Neural progenitor cell (in vitro differentiated cells): Measurements from ENCODE around the gene SCYL3. TPM values are rescaled to one million over a fixed set of nuclear protein-coding genes. Genes with fewer than 3 reads are reported as not detected.
"Not testable (repeated sequence)": the region's sequence is repeated elsewhere in the genome, so short reads cannot be mapped to it uniquely, and the experiment has no call there.

Experiments
- DNase-seq: peaks from one replicate; pipeline ENCODE4 v3.0.0-alpha.2; 2016; ENCODE audit warnings: low spot score
- H2AFZ ChIP-seq: fragments of 200-600 bp; sonication (generic); replicated peaks from 2 replicates; pipeline ENCODE4 v1.6.1; 2016; ENCODE audit warnings: antibody characterized with exemption
- H3F3A ChIP-seq: fragments of 200-600 bp; sonication (generic); 2 replicates; pipeline ENCODE4 v1.6.1; 2016; ENCODE audit warnings: antibody characterized with exemption, low read depth
- H3K27ac ChIP-seq: fragments of 200-600 bp; sonication (generic); 2 replicates; pipeline ENCODE4 v1.5.1; 2016; ENCODE audit warnings: mild to moderate bottlenecking
- H3K27me3 ChIP-seq: fragments of 200-600 bp; sonication (generic); 2 replicates; pipeline ENCODE4 v1.6.1; 2016; ENCODE audit warnings: mild to moderate bottlenecking, moderate library complexity
- H3K36me3 ChIP-seq: fragments of 200-600 bp; sonication (generic); 2 replicates; pipeline ENCODE4 v1.5.1; 2016
- H3K4me1 ChIP-seq: fragments of 200-600 bp; sonication (generic); 2 replicates; pipeline ENCODE4 v1.6.1; 2016; ENCODE audit warnings: mixed run types
- H3K4me2 ChIP-seq: fragments of 200-600 bp; sonication (generic); 2 replicates; pipeline ENCODE4 v1.6.1; 2016
- H3K4me3 ChIP-seq: fragments of 200-600 bp; sonication (generic); 2 replicates; pipeline ENCODE4 v1.5.1; 2016
- H3K79me2 ChIP-seq: fragments of 200-600 bp; sonication (generic); 2 replicates; pipeline ENCODE4 v1.6.1; 2016; ENCODE audit warnings: low read depth
- H3K9ac ChIP-seq: fragments of 200-600 bp; sonication (generic); 2 replicates; pipeline ENCODE4 v1.6.1; 2016
- H3K9me3 ChIP-seq: fragments of 200-600 bp; sonication (generic); 2 replicates; pipeline ENCODE4 v1.5.1; 2016; ENCODE audit warnings: low read depth
- H4K20me1 ChIP-seq: fragments of 200-600 bp; sonication (generic); 2 replicates; pipeline ENCODE4 v1.6.1; 2016; ENCODE audit warnings: low read depth
- H3K27ac Mint-ChIP-seq: 3 replicates; pipeline ENCODE4 v1.8.0; 2021; ENCODE audit warnings: mixed read lengths
- H3K27me3 Mint-ChIP-seq: 2 replicates; pipeline ENCODE4 v1.8.0; 2022; ENCODE audit warnings: low read depth, mild to moderate bottlenecking, inconsistent platforms, moderate library complexity, mixed read lengths; ENCODE audit not compliant: insufficient read depth
- H3K36me3 Mint-ChIP-seq: 3 replicates; pipeline ENCODE4 v1.8.0; 2021; ENCODE audit warnings: mixed read lengths
- H3K4me1 Mint-ChIP-seq: 3 replicates; pipeline ENCODE4 v1.8.0; 2021; ENCODE audit warnings: mixed read lengths
- H3K4me3 Mint-ChIP-seq: 3 replicates; pipeline ENCODE4 v1.8.0; 2021; ENCODE audit warnings: mild to moderate bottlenecking, moderate library complexity, mixed read lengths
- H3K9me3 Mint-ChIP-seq: 3 replicates; pipeline ENCODE4 v1.8.0; 2020; ENCODE audit warnings: mixed read lengths
- CTCF ChIP-seq: fragments of 200-600 bp; sonication (generic); IDR thresholded peaks from 2 replicates; pipeline ENCODE4 v1.5.1; 2017; ENCODE audit warnings: antibody characterized with exemption, mild to moderate bottlenecking
- EZH2 ChIP-seq: fragments of 200-600 bp; sonication (generic); IDR thresholded peaks from 2 replicates; pipeline ENCODE4 v1.6.1; 2017; ENCODE audit warnings: antibody characterized with exemption, mild to moderate bottlenecking, moderate library complexity
- EZH2phosphoT487 ChIP-seq: fragments of 200-600 bp; sonication (generic); IDR thresholded peaks from 2 replicates; pipeline ENCODE4 v1.6.1; 2017; ENCODE audit warnings: antibody characterized with exemption
- total RNA-seq: library from RNA; depleted of rRNA; stranded (reverse); fragments of >200 nt; gene quantifications from 2 replicates; pipeline ENCODE4 v1.2.3, GENCODE V29; 2015; ENCODE audit warnings: low replicate concordance

The SCYL3 gene
- total RNA-seq, 1 donor from 2014 or later: 12.8 TPM

GRCh38 chr1:169924063-169924462 lies 30.4 kb upstream of the SCYL3 start:
- no peaks in the 10 kb centered on the region for H3K27me3 ChIP-seq

GRCh38 chr1:169921080-169921479 lies 27.4 kb upstream of the SCYL3 start:
- H2AFZ ChIP-seq: no peak overlapping the region
- H3K4me1 Mint-ChIP-seq: no peaks in the 10 kb centered on the region
- no peaks in the 10 kb centered on the region for H3K4me1 ChIP-seq
- H3K27me3 Mint-ChIP-seq: peaks cover 2% of the 10 kb centered on the region
- H3K36me3 ChIP-seq: no peaks in the 10 kb centered on the region
- no peak overlapping the region for H3K9ac ChIP-seq
- H3K27ac Mint-ChIP-seq: no peak overlapping the region
- no peaks in the 10 kb centered on the region for H3K36me3 Mint-ChIP-seq
- TF ChIP-seq EZH2phosphoT487: no peak
- TF ChIP-seq CTCF: no peak
- TF ChIP-seq EZH2: no peak
- no peak overlapping the region for H3K27ac ChIP-seq
- H3F3A ChIP-seq: no peaks in the 10 kb centered on the region
- DNase-seq: no peak
- no peak overlapping the region for H3K4me3 Mint-ChIP-seq
- H4K20me1 ChIP-seq: no peaks in the 10 kb centered on the region
- H3K4me3 ChIP-seq: no peak overlapping the region
- no peaks in the 10 kb centered on the region for H3K27me3 ChIP-seq
- H3K9me3 ChIP-seq: no peaks in the 10 kb centered on the region
- no peaks in the 10 kb centered on the region for H3K9me3 Mint-ChIP-seq
- no peak overlapping the region for H3K4me2 ChIP-seq
- H3K79me2 ChIP-seq: no peaks in the 10 kb centered on the region

More at GRCh38 chr1:169924063-169924462, 30.4 kb upstream of the SCYL3 start:
- H3K79me2 ChIP-seq: no peaks in the 10 kb centered on the region
- H3K9me3 ChIP-seq: no peaks in the 10 kb centered on the region
- H3K36me3 ChIP-seq: no peaks in the 10 kb centered on the region
- no peak overlapping the region for H3K27ac ChIP-seq
- H3K9ac ChIP-seq: no peak overlapping the region
- no peaks in the 10 kb centered on the region for H3F3A ChIP-seq
- Mint-ChIP-seq H3K4me3 (no peak overlapping the region), H3K27me3 (no peaks in the 10 kb centered on the region), H3K27ac (no peak overlapping the region), H3K4me1 (no peaks in the 10 kb centered on the region), H3K36me3 (no peaks in the 10 kb centered on the region), H3K9me3 (no peaks in the 10 kb centered on the region)
- no peak for DNase-seq
- no peak overlapping the region for H2AFZ ChIP-seq
- no peaks in the 10 kb centered on the region for H3K4me1 ChIP-seq
- H3K4me3 ChIP-seq: no peak overlapping the region
- TF ChIP-seq EZH2phosphoT487 (no peak), CTCF (no peak), EZH2 (no peak)
- no peaks in the 10 kb centered on the region for H4K20me1 ChIP-seq
- H3K4me2 ChIP-seq: no peak overlapping the region

GRCh38 chr1:169918927-169919326 lies 25.2 kb upstream of the SCYL3 start:
- no peaks in the 10 kb centered on the region for H4K20me1 ChIP-seq
- TF ChIP-seq CTCF: no peak
- no peaks in the 10 kb centered on the region for H3K27me3 ChIP-seq
- no peaks in the 10 kb centered on the region for H3K9me3 Mint-ChIP-seq
- no peaks in the 10 kb centered on the region for H3K36me3 ChIP-seq
- H3K4me3 Mint-ChIP-seq: no peak overlapping the region
- H3K9me3 ChIP-seq: no peaks in the 10 kb centered on the region
- H3K36me3 Mint-ChIP-seq: no peaks in the 10 kb centered on the region
- peaks cover 2% of the 10 kb centered on the region for H3K27me3 Mint-ChIP-seq
- no peaks in the 10 kb centered on the region for H3K79me2 ChIP-seq
- no peak overlapping the region for H3K27ac Mint-ChIP-seq
- H3K27ac ChIP-seq: no peak overlapping the region
- no peak overlapping the region for H3K9ac ChIP-seq
- H3K4me1 Mint-ChIP-seq: no peaks in the 10 kb centered on the region
- H2AFZ ChIP-seq: no peak overlapping the region
- no peaks in the 10 kb centered on the region for H3F3A ChIP-seq
- no peak for DNase-seq
- no peak overlapping the region for H3K4me3 ChIP-seq
- H3K4me2 ChIP-seq: no peak overlapping the region
- H3K4me1 ChIP-seq: no peaks in the 10 kb centered on the region

GRCh38 chr1:169918220-169918619 lies 24.5 kb upstream of the SCYL3 start:
- not testable (repeated sequence) for H3K27me3 ChIP-seq, H3K36me3 ChIP-seq, H3K9me3 Mint-ChIP-seq, H3K4me1 Mint-ChIP-seq, H3K27ac ChIP-seq, H3K9ac ChIP-seq, DNase-seq, H3K4me1 ChIP-seq, H3K27me3 Mint-ChIP-seq, H3K9me3 ChIP-seq, H3K27ac Mint-ChIP-seq, H2AFZ ChIP-seq, H3K4me3 ChIP-seq, H3K4me3 Mint-ChIP-seq, H3K79me2 ChIP-seq, H3F3A ChIP-seq, H4K20me1 ChIP-seq, H3K36me3 Mint-ChIP-seq, H3K4me2 ChIP-seq
